HL-60 (cell line): Measurements from ENCODE around the gene ZNF385A.

ENCODE experiments used
- DNase-seq, 2 experiments: peaks; one replicate each; pipeline ENCODE4 v3.0.0-alpha.2; 2010 to 2020; ENCODE audit warnings: low read depth in 1 of 2, low spot score in 1 of 2
- H3K27ac ChIP-seq: fragments of 250-450 bp; sonication (Bioruptor Pico); replicated peaks from 2 replicates; pipeline ENCODE4 v1.5.1; 2020; ENCODE audit warnings: mild to moderate bottlenecking, moderate library complexity
- H3K27me3 ChIP-seq: fragments of 250-450 bp; sonication (Bioruptor Pico); 2 replicates; pipeline ENCODE4 v1.5.1; 2021; ENCODE audit warnings: mild to moderate bottlenecking, moderate library complexity; ENCODE audit not compliant: insufficient read depth, poor library complexity, severe bottlenecking
- H3K4me3 ChIP-seq: replicated peaks from 2 replicates; pipeline ENCODE4 v1.5.1; 2011; ENCODE audit warnings: mild to moderate bottlenecking, control low read depth, low read length; ENCODE audit not compliant: insufficient read depth
- GABPA ChIP-seq: IDR thresholded peaks from 2 replicates; pipeline ENCODE4 v1.6.1; 2012; ENCODE audit warnings: low read depth
- POLR2AphosphoS5 ChIP-seq: IDR thresholded peaks from 2 replicates; pipeline ENCODE4 v1.6.1; 2012; ENCODE audit warnings: low read depth
- SPI1 ChIP-seq: IDR thresholded peaks from 2 replicates; pipeline ENCODE4 v1.6.1; 2012; ENCODE audit warnings: low read depth, mild to moderate bottlenecking, borderline replicate concordance
- TF ChIP-seq, protein P1 (sequence below): IDR thresholded peaks from one replicate; pipeline ENCODE4 v1.5.1; 2011; ENCODE audit warnings: low read length, control low read depth, inconsistent platforms; ENCODE audit not compliant: insufficient read depth
- TF ChIP-seq, protein P2 (sequence below): IDR thresholded peaks from 2 replicates; pipeline ENCODE4 v1.6.1; 2012; ENCODE audit warnings: low read depth; ENCODE audit not compliant: insufficient replicate concordance

Gene ZNF385A

DNA sequence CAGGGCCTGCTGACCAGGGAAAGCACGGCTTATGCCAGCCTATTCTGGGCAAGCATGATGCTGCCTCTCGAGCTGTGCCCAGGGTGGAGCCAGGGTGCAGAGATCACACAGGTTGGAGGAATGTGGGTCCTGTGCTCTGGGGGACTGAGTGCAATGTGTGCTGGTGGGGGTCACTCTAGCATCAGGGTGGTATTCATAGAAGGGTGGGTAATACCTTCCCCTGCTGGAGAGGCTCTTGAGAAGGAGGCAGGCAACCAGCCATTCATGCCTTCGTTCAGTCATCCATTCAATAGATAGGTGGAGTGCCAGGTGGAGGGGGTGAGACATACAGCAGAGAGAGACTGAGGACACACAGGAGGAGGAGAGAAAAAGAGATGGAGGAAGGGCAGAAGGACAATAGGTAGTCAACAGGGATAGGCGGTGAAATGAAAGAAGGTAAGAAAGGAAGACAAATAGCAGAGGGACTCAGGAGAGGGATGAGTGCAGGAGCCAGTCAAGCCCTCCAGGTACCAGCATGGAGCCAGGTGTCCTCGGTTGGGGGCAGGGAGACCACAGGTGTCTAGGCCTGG, 5.2 kb upstream of the ZNF385A start:
- no peak for DNase-seq
- Histone ChIP-seq H3K27ac (no peak overlapping the region), H3K27me3 (no peaks in the 10 kb centered on the region), H3K4me3 (no peak overlapping the region)
- TF ChIP-seq GABPA (no peak), SPI1 (no peak), POLR2AphosphoS5 (no peak)
- TF ChIP-seq, protein P1, sequence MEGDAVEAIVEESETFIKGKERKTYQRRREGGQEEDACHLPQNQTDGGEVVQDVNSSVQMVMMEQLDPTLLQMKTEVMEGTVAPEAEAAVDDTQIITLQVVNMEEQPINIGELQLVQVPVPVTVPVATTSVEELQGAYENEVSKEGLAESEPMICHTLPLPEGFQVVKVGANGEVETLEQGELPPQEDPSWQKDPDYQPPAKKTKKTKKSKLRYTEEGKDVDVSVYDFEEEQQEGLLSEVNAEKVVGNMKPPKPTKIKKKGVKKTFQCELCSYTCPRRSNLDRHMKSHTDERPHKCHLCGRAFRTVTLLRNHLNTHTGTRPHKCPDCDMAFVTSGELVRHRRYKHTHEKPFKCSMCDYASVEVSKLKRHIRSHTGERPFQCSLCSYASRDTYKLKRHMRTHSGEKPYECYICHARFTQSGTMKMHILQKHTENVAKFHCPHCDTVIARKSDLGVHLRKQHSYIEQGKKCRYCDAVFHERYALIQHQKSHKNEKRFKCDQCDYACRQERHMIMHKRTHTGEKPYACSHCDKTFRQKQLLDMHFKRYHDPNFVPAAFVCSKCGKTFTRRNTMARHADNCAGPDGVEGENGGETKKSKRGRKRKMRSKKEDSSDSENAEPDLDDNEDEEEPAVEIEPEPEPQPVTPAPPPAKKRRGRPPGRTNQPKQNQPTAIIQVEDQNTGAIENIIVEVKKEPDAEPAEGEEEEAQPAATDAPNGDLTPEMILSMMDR = no peak
- TF ChIP-seq, protein P2, sequence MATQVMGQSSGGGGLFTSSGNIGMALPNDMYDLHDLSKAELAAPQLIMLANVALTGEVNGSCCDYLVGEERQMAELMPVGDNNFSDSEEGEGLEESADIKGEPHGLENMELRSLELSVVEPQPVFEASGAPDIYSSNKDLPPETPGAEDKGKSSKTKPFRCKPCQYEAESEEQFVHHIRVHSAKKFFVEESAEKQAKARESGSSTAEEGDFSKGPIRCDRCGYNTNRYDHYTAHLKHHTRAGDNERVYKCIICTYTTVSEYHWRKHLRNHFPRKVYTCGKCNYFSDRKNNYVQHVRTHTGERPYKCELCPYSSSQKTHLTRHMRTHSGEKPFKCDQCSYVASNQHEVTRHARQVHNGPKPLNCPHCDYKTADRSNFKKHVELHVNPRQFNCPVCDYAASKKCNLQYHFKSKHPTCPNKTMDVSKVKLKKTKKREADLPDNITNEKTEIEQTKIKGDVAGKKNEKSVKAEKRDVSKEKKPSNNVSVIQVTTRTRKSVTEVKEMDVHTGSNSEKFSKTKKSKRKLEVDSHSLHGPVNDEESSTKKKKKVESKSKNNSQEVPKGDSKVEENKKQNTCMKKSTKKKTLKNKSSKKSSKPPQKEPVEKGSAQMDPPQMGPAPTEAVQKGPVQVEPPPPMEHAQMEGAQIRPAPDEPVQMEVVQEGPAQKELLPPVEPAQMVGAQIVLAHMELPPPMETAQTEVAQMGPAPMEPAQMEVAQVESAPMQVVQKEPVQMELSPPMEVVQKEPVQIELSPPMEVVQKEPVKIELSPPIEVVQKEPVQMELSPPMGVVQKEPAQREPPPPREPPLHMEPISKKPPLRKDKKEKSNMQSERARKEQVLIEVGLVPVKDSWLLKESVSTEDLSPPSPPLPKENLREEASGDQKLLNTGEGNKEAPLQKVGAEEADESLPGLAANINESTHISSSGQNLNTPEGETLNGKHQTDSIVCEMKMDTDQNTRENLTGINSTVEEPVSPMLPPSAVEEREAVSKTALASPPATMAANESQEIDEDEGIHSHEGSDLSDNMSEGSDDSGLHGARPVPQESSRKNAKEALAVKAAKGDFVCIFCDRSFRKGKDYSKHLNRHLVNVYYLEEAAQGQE = no peak

DNA sequence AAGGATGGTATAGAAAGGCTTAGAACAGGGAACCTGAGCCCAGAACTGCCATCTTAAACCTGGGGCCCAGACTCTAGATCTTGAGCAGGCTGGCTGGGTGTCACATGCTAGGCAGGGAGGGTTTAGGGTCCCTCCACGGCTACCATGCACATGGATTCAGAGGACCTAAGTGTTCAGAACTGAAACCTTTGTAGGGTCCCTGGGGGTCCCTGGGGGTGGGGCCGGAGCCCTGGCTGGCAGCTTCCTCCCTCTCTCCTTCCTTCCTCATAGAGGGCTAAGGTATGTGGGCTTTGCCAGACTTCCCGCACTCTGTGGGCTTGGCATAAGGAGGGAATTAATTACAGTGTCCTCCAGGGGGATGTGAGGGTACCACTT, 4.6 kb upstream of the ZNF385A start:
- DNase-seq = no peak
- Histone ChIP-seq H3K27ac (no peak overlapping the region), H3K27me3 (no peaks in the 10 kb centered on the region), H3K4me3 (no peak overlapping the region)
- TF ChIP-seq POLR2AphosphoS5 = no peak
- TF ChIP-seq, protein P2 = no peak
- TF ChIP-seq GABPA = no peak
- TF ChIP-seq, protein P1 = no peak
- TF ChIP-seq SPI1 = no peak

DNA sequence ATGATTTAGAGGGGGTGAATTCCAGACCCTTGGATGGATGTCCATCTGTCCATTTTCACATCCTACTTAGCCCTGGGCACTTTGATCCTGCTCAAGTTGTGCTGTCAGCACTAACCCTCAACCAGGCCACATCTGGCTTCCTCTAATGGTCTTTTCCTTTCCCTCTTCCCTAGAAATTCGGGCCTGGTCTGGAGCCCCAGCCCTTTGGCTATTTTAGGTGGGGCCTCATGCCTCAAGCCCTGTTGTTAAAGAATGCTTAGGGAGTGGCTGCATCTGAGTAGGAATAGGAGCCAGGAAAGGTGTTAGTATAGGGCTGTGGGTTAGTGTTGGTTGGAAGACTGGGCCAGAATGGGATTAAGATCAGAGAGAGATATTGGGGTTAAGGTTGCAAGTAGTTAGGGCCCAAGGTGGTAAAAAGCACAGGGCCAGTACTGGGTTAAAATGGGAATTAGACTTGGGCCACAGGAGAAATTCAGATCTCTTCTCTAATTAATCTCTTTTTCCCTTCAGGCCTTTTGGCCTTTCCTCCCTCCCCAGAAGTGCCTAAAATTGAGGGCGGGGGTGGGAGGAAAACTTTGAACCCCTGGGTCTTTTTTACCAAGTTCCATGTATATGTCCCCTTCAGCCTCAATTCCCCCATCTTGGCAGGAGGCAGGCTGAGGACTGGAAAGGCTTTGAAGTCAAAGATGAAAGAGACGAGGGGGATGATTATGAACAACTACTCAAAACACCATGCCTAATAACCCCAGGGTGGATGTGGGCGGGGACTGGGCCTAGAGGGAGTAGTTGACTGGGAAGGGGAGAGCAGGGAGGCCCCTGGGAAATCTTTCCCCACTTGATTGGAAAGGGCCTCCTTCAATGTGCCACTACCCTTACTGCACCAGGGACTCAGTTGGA, 4.0 kb upstream of the ZNF385A start:
- Histone ChIP-seq H3K27ac (no peak overlapping the region), H3K27me3 (no peaks in the 10 kb centered on the region), H3K4me3 (no peak overlapping the region)
- DNase-seq = no peak
- TF ChIP-seq GABPA = no peak
- TF ChIP-seq POLR2AphosphoS5 = no peak
- TF ChIP-seq, protein P2 = no peak
- TF ChIP-seq SPI1 = no peak
- TF ChIP-seq, protein P1 = no peak
